KMS-11 (cell line): ENCODE measurements around the gene TAF3.

ENCODE experiments used
- H2AFZ ChIP-seq: fragments of 200-600 bp; sonication (generic); 2 replicates; pipeline ENCODE4 v1.6.1; 2016; ENCODE audit warnings: antibody characterized with exemption, mixed run types, low read depth
- H3K27ac ChIP-seq: fragments of 200-600 bp; sonication (generic); 2 replicates; pipeline ENCODE4 v1.6.1; 2016; ENCODE audit warnings: mild to moderate bottlenecking, mixed run types
- H3K27me3 ChIP-seq: fragments of 200-600 bp; sonication (generic); 2 replicates; pipeline ENCODE4 v1.6.1; 2017; ENCODE audit warnings: mild to moderate bottlenecking, low read depth, mixed run types, moderate library complexity; ENCODE audit not compliant: insufficient read depth
- H3K36me3 ChIP-seq: fragments of 200-600 bp; sonication (generic); 2 replicates; pipeline ENCODE4 v1.6.1; 2017; ENCODE audit warnings: mild to moderate bottlenecking, mixed run types; ENCODE audit not compliant: insufficient read depth
- H3K4me1 ChIP-seq: fragments of 200-600 bp; sonication (generic); 2 replicates; pipeline ENCODE4 v1.6.1; 2016; ENCODE audit warnings: mild to moderate bottlenecking, low read depth, mixed run types; ENCODE audit not compliant: poor library complexity, severe bottlenecking
- H3K4me2 ChIP-seq: fragments of 200-600 bp; sonication (generic); 2 replicates; pipeline ENCODE4 v1.7.0; 2016; ENCODE audit warnings: mild to moderate bottlenecking, mixed run types
- H3K4me3 ChIP-seq: fragments of 200-600 bp; sonication (generic); IDR thresholded peaks from 2 replicates; pipeline ENCODE4 v1.6.1; 2017; ENCODE audit warnings: low read depth, low read length, mixed read lengths; ENCODE audit not compliant: insufficient read depth
- H3K79me2 ChIP-seq: fragments of 200-600 bp; sonication (generic); 2 replicates; pipeline ENCODE4 v1.6.1; 2016; ENCODE audit warnings: low read depth, mixed run types; ENCODE audit not compliant: insufficient read depth
- H3K9ac ChIP-seq: fragments of 200-600 bp; sonication (generic); 2 replicates; pipeline ENCODE4 v1.6.1; 2016; ENCODE audit warnings: mild to moderate bottlenecking, mixed run types
- H4K20me1 ChIP-seq: fragments of 200-600 bp; sonication (generic); 2 replicates; pipeline ENCODE4 v1.6.1; 2016; ENCODE audit warnings: mild to moderate bottlenecking, mixed run types; ENCODE audit not compliant: insufficient read depth
- CTCF ChIP-seq: fragments of 200-600 bp; sonication (generic); conservative IDR thresholded peaks from 2 replicates; pipeline ENCODE4 v1.6.1; 2017; ENCODE audit warnings: low read depth, mild to moderate bottlenecking, antibody characterized with exemption, low read length, moderate library complexity, mixed read lengths

The TAF3 gene

GRCh38 chr10:7887174-7887816 lies 69.0 kb downstream of the TAF3 start:
- Histone ChIP-seq H4K20me1 (no peaks in the 10 kb centered on the region), H3K9ac (no peak overlapping the region), H3K36me3 (no peaks in the 10 kb centered on the region), H3K4me3 (no peak overlapping the region), H3K4me2 (no peak overlapping the region), H3K79me2 (peaks cover 5% of the 10 kb centered on the region; the same call in 1 of the 2 replicates), H3K4me1 (peaks cover 15% of the 10 kb centered on the region), H3K27me3 (no peaks in the 10 kb centered on the region), H2AFZ (no peak overlapping the region), H3K27ac (no peak overlapping the region)
- no peak for TF ChIP-seq CTCF

GRCh38 chr10:7889947-7890542 lies 71.7 kb downstream of the TAF3 start:
- Histone ChIP-seq H3K79me2 (0 out of 2 replicates have a peak, but pooled peaks cover 5% of the 10 kb centered on the region), H3K4me1 (peaks cover 15% of the 10 kb centered on the region), H4K20me1 (no peaks in the 10 kb centered on the region), H3K27me3 (no peaks in the 10 kb centered on the region), H3K27ac (no peak overlapping the region), H3K4me3 (no peak overlapping the region), H3K36me3 (no peaks in the 10 kb centered on the region), H2AFZ (no peak overlapping the region), H3K4me2 (peak overlapping the region; percentile 14; the same call in 1 of the 2 replicates), H3K9ac (no peak overlapping the region)
- no peak for TF ChIP-seq CTCF

- Histone ChIP-seq H3K27me3 (no peaks in the 10 kb centered on the region), H3K36me3 (no peaks in the 10 kb centered on the region), H3K4me2 (peak overlapping the region; percentile 14; the same call in 1 of the 2 replicates), H3K79me2 (0 out of 2 replicates have a peak, but pooled peaks cover 5% of the 10 kb centered on the region), H3K9ac (no peak overlapping the region), H4K20me1 (no peaks in the 10 kb centered on the region), H3K4me1 (peaks cover 15% of the 10 kb centered on the region), H2AFZ (no peak overlapping the region), H3K27ac (no peak overlapping the region), H3K4me3 (no peak overlapping the region)
- TF ChIP-seq CTCF: no peak
These were observed 72.5 kb downstream of the TAF3 start for GRCh38 chr10:7890781-7891180.

- H3K4me2 ChIP-seq: no peak overlapping the region
- no peaks in the 10 kb centered on the region for H3K36me3 ChIP-seq
- no peaks in the 10 kb centered on the region for H4K20me1 ChIP-seq
- no peak overlapping the region for H2AFZ ChIP-seq
- H3K4me1 ChIP-seq: peaks cover 15% of the 10 kb centered on the region
- H3K27me3 ChIP-seq: no peaks in the 10 kb centered on the region
- 0 out of 2 replicates have a peak, but pooled peaks cover 5% of the 10 kb centered on the region for H3K79me2 ChIP-seq
- no peak overlapping the region for H3K27ac ChIP-seq
- H3K4me3 ChIP-seq: no peak overlapping the region
- TF ChIP-seq CTCF: no peak
- no peak overlapping the region for H3K9ac ChIP-seq
These were observed 73.3 kb downstream of the TAF3 start for GRCh38 chr10:7891634-7892033.
